HepG2 (cell line): Measurements from ENCODE around the gene CCL19. TPM values are rescaled to one million over a fixed set of nuclear protein-coding genes. Genes with fewer than 3 reads are reported as not detected.
A peak's percentile ranks its signal among the peaks of the same experiment; 100 is the strongest.

Experiments
- CHD2 ChIP-seq: IDR thresholded peaks from 2 replicates; pipeline ENCODE4 v1.6.1; 2011; ENCODE audit warnings: low read depth, low read length, improper control_type of control experiment
- CREB1 ChIP-seq, 2 experiments: fragments of 450-650 bp in 1 of 2; IDR thresholded peaks; 2 replicates each; pipeline ENCODE4 v1.6.1; 2016 to 2017; ENCODE audit warnings: control low read depth in 1 of 2, mild to moderate bottlenecking in 1 of 2, missing compliant biosample characterization in 1 of 2, missing genetic modification characterization in 1 of 2
- GABPA ChIP-seq, 2 experiments: IDR thresholded peaks; 2 replicates each; pipeline ENCODE4 v1.6.1; 2011 to 2016; ENCODE audit warnings: low read depth in 2 of 2, low read length in 1 of 2, missing biosample characterization in 1 of 2, missing genetic modification characterization in 1 of 2
- HDAC2 ChIP-seq: sonication (generic); formaldehyde crosslinking; IDR thresholded peaks from 2 replicates; pipeline ENCODE4 v1.4.0; 2020; ENCODE audit warnings: missing genetic modification reagents
- HIC2 ChIP-seq: sonication (generic); formaldehyde crosslinking; IDR thresholded peaks from 2 replicates; pipeline ENCODE4 v1.9.0; 2022; ENCODE audit warnings: low read depth, missing genetic modification reagents
- HNF1A ChIP-seq, 2 experiments: sonication (generic) in 1 of 2; formaldehyde crosslinking in 1 of 2; IDR thresholded peaks; 2 replicates each; pipeline versions ENCODE4 v1.4.0 to v1.6.1; 2016 to 2020; ENCODE audit warnings: borderline replicate concordance in 1 of 2, low read depth in 1 of 2, mild to moderate bottlenecking in 1 of 2, missing genetic modification reagents in 1 of 2
- SAP130 ChIP-seq: IDR thresholded peaks from 2 replicates; pipeline ENCODE4 v1.6.1; 2016; ENCODE audit warnings: low read depth
- SKIL ChIP-seq: sonication (generic); formaldehyde crosslinking; IDR thresholded peaks from 2 replicates; pipeline ENCODE4 v1.8.0; 2022; ENCODE audit warnings: missing genetic modification reagents, mild to moderate bottlenecking, moderate library complexity, borderline replicate concordance
- SOX13 ChIP-seq, 3 experiments: fragments of 450-650 bp in 1 of 3; sonication (generic) in 1 of 3; formaldehyde crosslinking in 1 of 3; IDR thresholded peaks in 2 of 3; conservative IDR thresholded peaks in 1 of 3; 2 replicates each; pipeline versions ENCODE4 v1.5.0 to v1.6.1; 2016 to 2020; ENCODE audit warnings: antibody characterized with exemption in 1 of 3, mild to moderate bottlenecking in 1 of 3, missing compliant biosample characterization in 1 of 3, missing genetic modification reagents in 1 of 3, moderate library complexity in 1 of 3
- TBX2 ChIP-seq: sonication (generic); formaldehyde crosslinking; IDR thresholded peaks from 2 replicates; pipeline ENCODE4 v1.5.0; 2020; ENCODE audit warnings: missing genetic modification reagents, mild to moderate bottlenecking, borderline replicate concordance
- TEAD2 ChIP-seq: sonication (generic); formaldehyde crosslinking; IDR thresholded peaks from 2 replicates; pipeline ENCODE4 v1.9.0; 2021; ENCODE audit warnings: missing genetic modification reagents
- ZFP90 ChIP-seq: sonication (generic); formaldehyde crosslinking; IDR thresholded peaks from 2 replicates; pipeline ENCODE4 v1.8.0; 2022; ENCODE audit warnings: missing genetic modification reagents, mild to moderate bottlenecking, inconsistent platforms, borderline replicate concordance
- ZMYM3 ChIP-seq: sonication (generic); formaldehyde crosslinking; IDR thresholded peaks from 2 replicates; pipeline ENCODE4 v1.5.1; 2020; ENCODE audit warnings: mild to moderate bottlenecking, missing genetic modification reagents
- ZNF101 ChIP-seq: sonication (generic); formaldehyde crosslinking; IDR thresholded peaks from 2 replicates; pipeline ENCODE4 v1.4.0; 2020; ENCODE audit warnings: mild to moderate bottlenecking, low read depth, missing genetic modification reagents, borderline replicate concordance
- ZNF256 ChIP-seq: sonication (generic); formaldehyde crosslinking; conservative IDR thresholded peaks from 2 replicates; pipeline ENCODE4 v1.4.0; 2020; ENCODE audit warnings: missing genetic modification reagents
- ZNF704 ChIP-seq: sonication (generic); formaldehyde crosslinking; IDR thresholded peaks from 2 replicates; pipeline ENCODE4 v1.8.1; 2023; ENCODE audit warnings: mild to moderate bottlenecking, inconsistent platforms, moderate library complexity, missing genetic modification reagents, borderline replicate concordance
- ZNF781 ChIP-seq: sonication (generic); formaldehyde crosslinking; IDR thresholded peaks from 2 replicates; pipeline ENCODE4 v1.5.1; 2020; ENCODE audit warnings: borderline replicate concordance, mild to moderate bottlenecking, missing genetic modification reagents; ENCODE audit errors: not compliant biosample characterization
- ZNF841 ChIP-seq: sonication (generic); formaldehyde crosslinking; IDR thresholded peaks from 2 replicates; pipeline ENCODE4 v1.8.1; 2023; ENCODE audit warnings: missing genetic modification reagents, borderline replicate concordance
- polyA plus RNA-seq, 8 experiments: library from polyadenylated mRNA; depleted of rRNA in 3 of 8; stranded (reverse) in 7 of 8; unstranded in 1 of 8; fragments of >200 nt; fragmentation: Illumina TruSeq in 4 of 8; extraction: Trizol in 4 of 8; gene quantifications; 2 replicates each; pipeline versions ENCODE4 v1.2.1 to v1.2.3, GENCODE V29; 2011 to 2016; ENCODE audit warnings: low read depth in 4 of 8, missing spikeins in 1 of 8, mixed read lengths in 1 of 8; ENCODE audit not compliant: insufficient read depth in 1 of 8
- total RNA-seq, 5 experiments: library from RNA; depleted of rRNA; stranded (reverse); fragments of >200 nt; fragmentation: Illumina TruSeq; extraction: Trizol; gene quantifications; 2 replicates each; pipeline ENCODE4 v1.2.3, GENCODE V29; 2016; ENCODE audit warnings: low read depth in 1 of 5

Gene CCL19
- total and polyA plus RNA-seq, 2 of the 13 experiments (the other 11 are each of a cell fraction or from before 2014, with no cell fraction given): not detected

GRCh38 chr9:34644766-34645314, 46.2 kb downstream of the CCL19 start (continued):
- TF ChIP-seq ZNF704 (no peak), CREB1 (IDR thresholded peaks at IDR 0.05) (no peak), CREB1 (CRISPR knock-in tag; IDR thresholded peaks at IDR 0.05) (peak; percentile 53; the same call in 1 of the 2 replicates), SAP130 (CRISPR knock-in tag) (peak; percentile 68), ZNF841 (CRISPR knock-in tag) (no peak), TEAD2 (CRISPR knock-in tag) (0 out of 2 replicates have a peak, but pooled peaks have one; percentile 17), SOX13 (IDR thresholded peaks at IDR 0.05) (no peak), SOX13 (CRISPR knock-in tag; conservative IDR thresholded peaks at IDR 0.05 in 1 of 2, IDR thresholded peaks at IDR 0.05 in 1 of 2) (peak in 1 of 2 experiments; percentile 57; a peak in 1 of 4 replicates), HNF1A (IDR thresholded peaks at IDR 0.05; ENCODE audit: low read depth) (no peak), HNF1A (CRISPR knock-in tag; IDR thresholded peaks at IDR 0.05; ENCODE audit: borderline replicate concordance) (peak; percentile 30; the same call in 1 of the 2 replicates), ZNF781 (CRISPR knock-in tag) (no peak), HDAC2 (CRISPR knock-in tag) (peak; percentile 77; the same call in 1 of the 2 replicates), GABPA (IDR thresholded peaks at IDR 0.05; ENCODE audit: low read depth, low read length) (no peak), GABPA (CRISPR knock-in tag; IDR thresholded peaks at IDR 0.05; ENCODE audit: low read depth) (peak; percentile 39), SKIL (CRISPR knock-in tag) (peak; percentile 53; the same call in 1 of the 2 replicates), ZMYM3 (CRISPR knock-in tag) (peak; percentile 65), HIC2 (CRISPR knock-in tag) (no peak), CHD2 (no peak), TBX2 (peak; percentile 53; the same call in 1 of the 2 replicates), ZNF101 (no peak), ZFP90 (no peak), ZNF256 (CRISPR knock-in tag) (no peak)
